Neuronal stem cell (in vitro differentiated cells): ENCODE measurements around the gene ABHD1.

Experiments used
- DNase-seq: peaks from one replicate; pipeline ENCODE4 v3.0.0-alpha.2; 2013; ENCODE audit warnings: low spot score
- H2AFZ ChIP-seq: one replicate; pipeline ENCODE4 v1.6.1; 2013; ENCODE audit warnings: mild to moderate bottlenecking, low read length, inconsistent platforms
- H2AK5ac ChIP-seq: 2 replicates; pipeline ENCODE4 v1.6.1; 2013; ENCODE audit warnings: low read depth, mild to moderate bottlenecking, inconsistent platforms, low read length, moderate library complexity, mixed read lengths
- H2BK120ac ChIP-seq: 2 replicates; pipeline ENCODE4 v1.6.1; 2013; ENCODE audit warnings: low read depth, mild to moderate bottlenecking, inconsistent platforms, low read length, moderate library complexity, mixed read lengths
- H2BK12ac ChIP-seq: one replicate; pipeline ENCODE4 v1.6.1; 2013; ENCODE audit warnings: low read length, inconsistent platforms
- H2BK15ac ChIP-seq: 2 replicates; pipeline ENCODE4 v1.6.1; 2013; ENCODE audit warnings: mild to moderate bottlenecking, low read length, inconsistent platforms, mixed read lengths
- H2BK5ac ChIP-seq: one replicate; pipeline ENCODE4 v1.6.1; 2013; ENCODE audit warnings: inconsistent platforms, mild to moderate bottlenecking, low read length, moderate library complexity
- H3K14ac ChIP-seq: one replicate; pipeline ENCODE4 v1.6.1; 2013; ENCODE audit warnings: low read length, inconsistent platforms
- H3K18ac ChIP-seq: 2 replicates; pipeline ENCODE4 v1.6.1; 2013; ENCODE audit warnings: low read length, inconsistent platforms
- H3K23ac ChIP-seq: 2 replicates; pipeline ENCODE4 v1.6.1; 2013; ENCODE audit warnings: low read depth, mild to moderate bottlenecking, mixed read lengths, low read length, inconsistent platforms; ENCODE audit not compliant: poor library complexity
- H3K27ac ChIP-seq: replicated peaks from 3 replicates; pipeline ENCODE4 v1.5.1; 2013; ENCODE audit warnings: low read length, inconsistent platforms
- H3K27me3 ChIP-seq, 3 experiments: 2 replicates each; pipeline ENCODE4 v1.6.1; 2013; ENCODE audit warnings: low read length in 3 of 3, mild to moderate bottlenecking in 2 of 3, inconsistent platforms in 1 of 3, low read depth in 1 of 3, mixed read lengths in 1 of 3, moderate library complexity in 1 of 3; ENCODE audit not compliant: control insufficient read depth in 3 of 3, insufficient read depth in 3 of 3
- H3K36me3 ChIP-seq, 2 donors: replicated peaks in 1 of 2; 2 replicates each; pipeline ENCODE4 v1.6.1; 2013; ENCODE audit warnings: low read length in 2 of 2; ENCODE audit not compliant: control insufficient read depth in 2 of 2, insufficient read depth in 2 of 2
- H3K4ac ChIP-seq: 2 replicates; pipeline ENCODE4 v1.6.1; 2013; ENCODE audit warnings: inconsistent platforms, mild to moderate bottlenecking, low read length, moderate library complexity
- H3K4me1 ChIP-seq, 2 donors: 1 replicate in 1 of 2; 2 replicates in 1 of 2; pipeline ENCODE4 v1.6.1; 2013; ENCODE audit warnings: low read length in 2 of 2, low read depth in 1 of 2; ENCODE audit not compliant: control insufficient read depth in 2 of 2, insufficient read depth in 1 of 2
- H3K4me2 ChIP-seq: one replicate; pipeline ENCODE4 v1.6.1; 2013; ENCODE audit warnings: mild to moderate bottlenecking, low read length, inconsistent platforms; ENCODE audit not compliant: insufficient read depth, poor library complexity, severe bottlenecking
- H3K4me3 ChIP-seq, 2 donors: 2 replicates each; pipeline ENCODE4 v1.5.1; 2013; ENCODE audit warnings: low read length in 2 of 2, mild to moderate bottlenecking in 2 of 2, inconsistent platforms in 1 of 2, moderate library complexity in 1 of 2
- H3K79me1 ChIP-seq: one replicate; pipeline ENCODE4 v1.6.1; 2013; ENCODE audit warnings: low read depth, mild to moderate bottlenecking, inconsistent platforms, low read length, moderate library complexity
- H3K9ac ChIP-seq: one replicate; pipeline ENCODE4 v1.6.1; 2013; ENCODE audit warnings: mild to moderate bottlenecking, low read depth, low read length, inconsistent platforms; ENCODE audit not compliant: poor library complexity
- H3K9me3 ChIP-seq, 2 donors: replicated peaks in 1 of 2; 2 replicates each; pipeline versions ENCODE3 to v1.6.1; 2013; ENCODE audit warnings: low read length in 2 of 2, mild to moderate bottlenecking in 2 of 2, inconsistent platforms in 1 of 2, low read depth in 1 of 2, mixed read lengths in 1 of 2, moderate library complexity in 1 of 2; ENCODE audit not compliant: control insufficient read depth in 2 of 2, insufficient read depth in 1 of 2
- H4K8ac ChIP-seq: one replicate; pipeline ENCODE4 v1.6.1; 2013; ENCODE audit warnings: low read depth, mild to moderate bottlenecking, inconsistent platforms, low read length, moderate library complexity
- H4K91ac ChIP-seq: one replicate; pipeline ENCODE4 v1.6.1; 2013; ENCODE audit warnings: low read length, low read depth, mild to moderate bottlenecking, inconsistent platforms; ENCODE audit not compliant: poor library complexity
- WGBS, 2 donors: extraction: QIAGEN DNeasy Blood & Tissue Kit; methylation state at CpG; one replicate each; pipeline ENCODE4 v1.1.7; 2013; ENCODE audit warnings: missing lambda C conversion rate in 2 of 2, mixed read lengths in 1 of 2; ENCODE audit not compliant: insufficient read length in 2 of 2, insufficient replicate concordance in 1 of 2; ENCODE audit errors: extremely low coverage in 2 of 2; 5-methylcytosine and 5-hydroxymethylcytosine counted together

Gene ABHD1

DNA sequence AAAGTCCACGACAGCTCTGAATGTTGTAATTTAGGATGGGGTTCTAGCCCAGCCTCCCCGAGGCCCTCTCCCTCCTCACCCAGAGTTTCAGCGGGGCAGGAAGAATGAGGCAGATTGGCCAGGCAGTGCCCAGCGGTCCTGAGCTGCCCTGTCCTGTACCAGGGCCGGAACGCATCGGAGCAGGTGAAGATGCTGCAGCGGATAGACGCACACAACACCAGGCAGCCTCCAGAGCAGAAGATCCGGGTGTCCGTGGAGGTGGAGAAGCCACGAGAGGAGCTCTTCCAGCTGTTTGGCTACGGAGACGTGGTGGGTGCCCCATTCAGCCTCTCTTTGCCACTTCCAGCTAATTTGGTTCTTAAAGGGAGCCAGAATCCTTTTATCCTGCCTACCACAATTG is 26.3 kb upstream of the ABHD1 start:
- peaks cover 0 to 2% (median 0%) of the 10 kb centered on the region in 3 experiments for H3K27me3 ChIP-seq
- H3K9me3 ChIP-seq, result no peaks in the 10 kb centered on the region
- H3K4me3 ChIP-seq, result no peak overlapping the region
- no CpG with 5 or more reads among the region's 14 CpGs for WGBS, 2 donors
- H3K36me3 ChIP-seq, result peaks cover 0 to 1% of the 10 kb centered on the region in 2 donors
- H3K4me1 ChIP-seq, result peaks cover 0 to 4% of the 10 kb centered on the region in 2 donors
- H3K9ac ChIP-seq, result no peak overlapping the region
- no peak overlapping the region for H2AFZ ChIP-seq
- no peak overlapping the region for H2AK5ac ChIP-seq
- H2BK15ac ChIP-seq, result no peak overlapping the region
- no peak overlapping the region for H4K91ac ChIP-seq
- no peak overlapping the region for H2BK12ac ChIP-seq
- H4K8ac ChIP-seq, result no peak overlapping the region
- no peak overlapping the region for H3K18ac ChIP-seq
- no peak for DNase-seq
- no peak overlapping the region for H3K4me2 ChIP-seq
- no peak overlapping the region for H2BK120ac ChIP-seq
- no peak overlapping the region for H3K4ac ChIP-seq
- no peak overlapping the region for H2BK5ac ChIP-seq
- no peak overlapping the region for H3K14ac ChIP-seq
- H3K23ac ChIP-seq, result peak overlapping the region; percentile 56
- no peaks in the 10 kb centered on the region for H3K79me1 ChIP-seq
- H3K27ac ChIP-seq, result no peak overlapping the region

DNA sequence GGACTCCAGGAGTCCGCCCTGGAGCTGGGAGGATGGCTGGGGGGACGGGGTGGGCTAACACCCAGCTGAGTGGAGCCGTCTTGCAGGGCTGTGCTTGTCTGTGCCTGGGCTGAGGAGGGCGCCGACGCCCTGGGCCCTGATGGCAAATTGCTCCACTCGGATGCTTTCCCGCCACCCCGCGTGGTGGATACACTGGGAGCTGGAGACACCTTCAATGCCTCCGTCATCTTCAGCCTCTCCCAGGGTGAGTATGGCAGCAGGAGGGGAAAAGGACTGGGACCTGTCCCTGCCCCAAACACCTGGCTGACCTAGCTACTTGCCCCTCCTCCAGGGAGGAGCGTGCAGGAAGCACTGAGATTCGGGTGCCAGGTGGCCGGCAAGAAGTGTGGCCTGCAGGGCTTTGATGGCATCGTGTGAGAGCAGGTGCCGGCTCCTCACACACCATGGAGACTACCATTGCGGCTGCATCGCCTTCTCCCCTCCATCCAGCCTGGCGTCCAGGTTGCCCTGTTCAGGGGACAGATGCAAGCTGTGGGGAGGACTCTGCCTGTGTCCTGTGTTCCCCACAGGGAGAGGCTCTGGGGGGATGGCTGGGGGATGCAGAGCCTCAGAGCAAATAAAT is 24.2 kb upstream of the ABHD1 start:
- Histone ChIP-seq H3K27me3 (peaks cover 0 to 11% (median 2%) of the 10 kb centered on the region in 3 experiments), H2BK15ac (no peak overlapping the region), H3K14ac (no peak overlapping the region), H2BK5ac (no peak overlapping the region), H3K18ac (peak overlapping the region; percentile 2), H3K36me3 (peaks cover 0 to 1% of the 10 kb centered on the region in 2 donors), H3K79me1 (no peaks in the 10 kb centered on the region), H3K4me3 (no peak overlapping the region), H3K23ac (peak overlapping the region; percentile 10), H2AK5ac (no peak overlapping the region), H3K27ac (no peak overlapping the region), H3K4me2 (no peak overlapping the region), H2AFZ (no peak overlapping the region), H2BK120ac (peak overlapping the region; percentile 53), H3K4me1 (peaks cover 0 to 4% of the 10 kb centered on the region in 2 donors), H3K9ac (no peak overlapping the region), H4K91ac (no peak overlapping the region), H2BK12ac (no peak overlapping the region), H3K9me3 (no peaks in the 10 kb centered on the region), H3K4ac (no peak overlapping the region), H4K8ac (no peak overlapping the region)
- no CpG with 5 or more reads among the region's 19 CpGs for WGBS, 2 donors
- no peak for DNase-seq

- Histone ChIP-seq H4K91ac (no peak overlapping the region), H2AK5ac (no peak overlapping the region), H3K4me3 (no peak overlapping the region), H3K9ac (no peak overlapping the region), H3K4ac (no peak overlapping the region), H2BK5ac (no peak overlapping the region), H3K4me1 (peaks cover 0 to 4% of the 10 kb centered on the region in 2 donors), H3K36me3 (peaks cover 0 to 1% of the 10 kb centered on the region in 2 donors), H2BK15ac (no peak overlapping the region), H3K18ac (peak overlapping the region; percentile 22), H3K27ac (no peak overlapping the region), H3K14ac (no peak overlapping the region), H4K8ac (no peak overlapping the region), H3K27me3 (peaks cover 0 to 16% (median 2%) of the 10 kb centered on the region in 3 experiments), H3K9me3 (no peaks in the 10 kb centered on the region), H3K4me2 (no peak overlapping the region), H2AFZ (no peak overlapping the region), H2BK120ac (peak overlapping the region; percentile 53), H2BK12ac (no peak overlapping the region), H3K79me1 (no peaks in the 10 kb centered on the region), H3K23ac (no peak overlapping the region)
- no peak for DNase-seq
- no CpG with 5 or more reads among the region's 10 CpGs for WGBS, 2 donors
Observed at GRCh38 chr2:27100036-27100435, 23.6 kb upstream of the ABHD1 start.

GRCh38 chr2:27102329-27102728 is 21.3 kb upstream of the ABHD1 start:
- no CpG with 5 or more reads among the region's 5 CpGs for WGBS, 2 donors
- Histone ChIP-seq H3K18ac (no peak overlapping the region), H3K4ac (no peak overlapping the region), H3K79me1 (no peaks in the 10 kb centered on the region), H3K36me3 (peaks cover 0 to 1% of the 10 kb centered on the region in 2 donors), H3K4me3 (no peak overlapping the region), H3K4me2 (no peak overlapping the region), H3K9me3 (no peaks in the 10 kb centered on the region), H3K27ac (no peak overlapping the region), H4K8ac (no peak overlapping the region), H2AFZ (no peak overlapping the region), H2AK5ac (peak overlapping the region; percentile 31), H4K91ac (no peak overlapping the region), H3K9ac (no peak overlapping the region), H2BK5ac (no peak overlapping the region), H3K14ac (no peak overlapping the region), H2BK15ac (no peak overlapping the region), H3K23ac (no peak overlapping the region), H3K4me1 (peaks cover 0 to 4% of the 10 kb centered on the region in 2 donors), H2BK12ac (no peak overlapping the region), H3K27me3 (peaks cover 0 to 21% (median 2%) of the 10 kb centered on the region in 3 experiments), H2BK120ac (no peak overlapping the region)
- DNase-seq, result no peak
